Thoracic aorta (tissue), 2 donors: Measurements from ENCODE around the gene KIAA1671. TPM values are rescaled to one million over a fixed set of nuclear protein-coding genes. Genes with fewer than 3 reads are reported as not detected.

Experiments used
- ATAC-seq: fragments of 150-250 bp; one replicate; pipeline ENCODE4 v1.8.0; 2017; ENCODE audit warnings: low read depth; ENCODE audit not compliant: insufficient number of reproducible peaks, low FRiP score
- DNase-seq: peaks from one replicate; pipeline ENCODE4 v3.0.0-alpha.2; 2020; ENCODE audit warnings: low spot score
- H3K27ac ChIP-seq, 2 donors: fragments of 200-600 bp; sonication (generic); 1 replicate in 1 of 2; 2 replicates in 1 of 2; pipeline ENCODE4 v1.5.1; 2016; ENCODE audit warnings: mild to moderate bottlenecking in 2 of 2, moderate library complexity in 2 of 2
- H3K27me3 ChIP-seq: fragments of 200-600 bp; sonication (generic); replicated peaks from 2 replicates; pipeline ENCODE4 v1.6.0; 2016; ENCODE audit warnings: mild to moderate bottlenecking; ENCODE audit not compliant: insufficient read depth
- H3K36me3 ChIP-seq: fragments of 200-600 bp; sonication (generic); one replicate; pipeline ENCODE4 v1.5.1; 2016
- H3K4me1 ChIP-seq, 2 donors: fragments of 200-600 bp; sonication (generic); 1 replicate in 1 of 2; 2 replicates in 1 of 2; pipeline versions ENCODE4 v1.5.1 to v1.6.0; 2016; ENCODE audit warnings: low read depth in 2 of 2, mild to moderate bottlenecking in 1 of 2; ENCODE audit not compliant: control insufficient read depth in 1 of 2
- H3K4me3 ChIP-seq: fragments of 200-600 bp; sonication (generic); 2 replicates; pipeline ENCODE4 v1.5.1; 2016; ENCODE audit warnings: mild to moderate bottlenecking
- H3K9me3 ChIP-seq: fragments of 200-600 bp; sonication (generic); 2 replicates; pipeline ENCODE4 v1.5.1; 2016
- total RNA-seq, 2 donors: library from RNA; depleted of rRNA; stranded (reverse); fragments of >200 nt; gene quantifications; one replicate each; pipeline versions ENCODE4 v1.1.0 to v1.2.3, GENCODE V29; 2016
- TF ChIP-seq, protein P1 (sequence below): fragments of 200-600 bp; sonication (generic); IDR thresholded peaks from one replicate; pipeline ENCODE4 v1.5.1; 2019; ENCODE audit warnings: antibody characterized with exemption

Gene KIAA1671
- total RNA-seq, 2 donors from 2014 or later, result 57.8 to 86.8 TPM

GRCh38 chr22:24947383-24947782 lies 5.1 kb upstream of the KIAA1671 start:
- H3K9me3 ChIP-seq, result no peaks in the 10 kb centered on the region
- TF ChIP-seq, protein P1, sequence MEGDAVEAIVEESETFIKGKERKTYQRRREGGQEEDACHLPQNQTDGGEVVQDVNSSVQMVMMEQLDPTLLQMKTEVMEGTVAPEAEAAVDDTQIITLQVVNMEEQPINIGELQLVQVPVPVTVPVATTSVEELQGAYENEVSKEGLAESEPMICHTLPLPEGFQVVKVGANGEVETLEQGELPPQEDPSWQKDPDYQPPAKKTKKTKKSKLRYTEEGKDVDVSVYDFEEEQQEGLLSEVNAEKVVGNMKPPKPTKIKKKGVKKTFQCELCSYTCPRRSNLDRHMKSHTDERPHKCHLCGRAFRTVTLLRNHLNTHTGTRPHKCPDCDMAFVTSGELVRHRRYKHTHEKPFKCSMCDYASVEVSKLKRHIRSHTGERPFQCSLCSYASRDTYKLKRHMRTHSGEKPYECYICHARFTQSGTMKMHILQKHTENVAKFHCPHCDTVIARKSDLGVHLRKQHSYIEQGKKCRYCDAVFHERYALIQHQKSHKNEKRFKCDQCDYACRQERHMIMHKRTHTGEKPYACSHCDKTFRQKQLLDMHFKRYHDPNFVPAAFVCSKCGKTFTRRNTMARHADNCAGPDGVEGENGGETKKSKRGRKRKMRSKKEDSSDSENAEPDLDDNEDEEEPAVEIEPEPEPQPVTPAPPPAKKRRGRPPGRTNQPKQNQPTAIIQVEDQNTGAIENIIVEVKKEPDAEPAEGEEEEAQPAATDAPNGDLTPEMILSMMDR, result no peak
- no peak overlapping the region for H3K27ac ChIP-seq
- DNase-seq, result no peak
- H3K4me3 ChIP-seq, result no peak overlapping the region
- no peaks in the 10 kb centered on the region for H3K36me3 ChIP-seq
- no peaks in the 10 kb centered on the region for H3K27me3 ChIP-seq
- no peak for ATAC-seq
- peaks cover 2 to 13% of the 10 kb centered on the region in 2 donors for H3K4me1 ChIP-seq

- peaks cover 2 to 13% of the 10 kb centered on the region in 2 donors for H3K4me1 ChIP-seq
- no peaks in the 10 kb centered on the region for H3K36me3 ChIP-seq
- no peaks in the 10 kb centered on the region for H3K27me3 ChIP-seq
- DNase-seq (no peak), ATAC-seq (no peak)
- no peak overlapping the region for H3K27ac ChIP-seq
- no peaks in the 10 kb centered on the region for H3K9me3 ChIP-seq
- H3K4me3 ChIP-seq, result no peak overlapping the region
- TF ChIP-seq, protein P1, result no peak
These were observed 4.6 kb upstream of the KIAA1671 start for GRCh38 chr22:24947881-24948280.

DNA sequence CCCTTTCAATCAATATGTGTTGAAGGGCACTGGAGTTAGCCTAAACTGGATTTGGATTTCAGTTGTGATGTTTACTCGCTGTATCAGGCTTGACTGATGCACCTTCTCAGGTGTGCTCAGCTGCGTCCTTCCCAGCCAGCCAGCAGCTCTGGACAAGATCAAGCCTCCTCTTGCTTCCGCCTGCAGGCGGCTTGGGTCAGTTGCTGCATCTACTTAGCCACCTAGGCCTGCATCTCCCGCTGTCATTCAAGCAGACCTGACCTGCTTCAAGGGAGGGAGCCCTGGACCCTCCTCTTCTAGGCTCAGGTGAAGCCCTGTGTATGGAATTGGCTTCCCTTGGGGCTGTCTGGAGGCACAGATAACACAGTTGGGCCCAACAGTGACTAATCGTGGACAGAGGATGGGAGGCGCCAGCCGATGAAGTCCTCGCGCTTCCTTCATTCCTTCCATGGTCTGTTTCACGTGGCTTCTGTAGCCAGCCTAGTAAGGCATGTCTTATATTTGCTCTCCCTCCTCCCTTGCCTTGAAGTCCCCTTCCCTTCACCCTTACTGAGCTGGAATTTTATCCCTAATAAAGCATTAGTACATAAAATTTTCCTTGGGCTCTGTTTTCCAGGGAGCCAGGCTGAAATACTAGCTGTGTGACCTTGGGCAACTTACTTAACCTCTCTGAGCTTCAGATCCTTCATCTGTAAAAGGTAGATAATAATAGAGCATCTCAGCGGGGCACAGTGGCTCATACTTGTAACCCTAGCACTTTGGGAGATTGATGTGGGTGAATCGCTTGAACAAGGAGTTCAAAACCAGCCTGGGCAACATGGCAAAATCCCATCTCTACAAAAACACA lies 3.9 kb upstream of the KIAA1671 start:
- Histone ChIP-seq H3K27me3 (no peaks in the 10 kb centered on the region), H3K27ac (no peak overlapping the region), H3K36me3 (no peaks in the 10 kb centered on the region), H3K9me3 (no peaks in the 10 kb centered on the region), H3K4me1 (peaks cover 2 to 20% of the 10 kb centered on the region in 2 donors), H3K4me3 (no peak overlapping the region)
- ATAC-seq (no peak), DNase-seq (no peak)
- TF ChIP-seq, protein P1, result no peak

DNA sequence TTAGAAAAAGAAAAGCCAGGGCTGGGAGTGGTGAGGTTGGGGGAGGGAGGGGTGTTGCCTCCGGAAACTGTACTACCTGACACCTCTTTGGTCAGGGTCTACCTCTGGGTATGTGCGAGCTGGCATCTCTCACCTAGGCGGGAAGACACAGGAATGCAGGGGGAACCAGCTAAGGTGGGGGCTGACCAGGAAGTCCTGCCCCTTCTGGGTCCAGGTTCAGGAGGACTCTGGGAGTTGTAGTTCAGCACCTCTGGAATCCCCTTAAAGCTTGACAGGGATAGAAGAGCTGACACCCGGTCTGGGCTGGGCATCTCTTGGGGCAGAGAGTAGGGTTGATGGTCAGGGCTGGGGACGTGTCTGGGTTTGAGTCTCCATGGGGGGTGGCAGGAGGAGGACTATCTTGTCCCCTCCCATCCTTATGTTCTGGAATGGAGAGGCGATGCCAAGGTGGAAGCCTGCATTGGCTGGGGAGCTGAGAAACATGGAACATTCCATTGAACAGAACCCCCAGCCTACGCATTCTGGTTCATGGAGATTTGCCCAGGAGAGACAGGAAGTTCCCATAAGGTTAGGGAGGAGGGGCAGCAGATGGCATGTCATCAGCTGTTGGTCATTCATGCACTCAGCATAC lies 2.1 kb upstream of the KIAA1671 start:
- no peaks in the 10 kb centered on the region for H3K9me3 ChIP-seq
- peaks cover 2 to 28% of the 10 kb centered on the region in 2 donors for H3K4me1 ChIP-seq
- H3K27ac ChIP-seq, result no peak overlapping the region
- TF ChIP-seq, protein P1, result no peak
- no peak for ATAC-seq
- no peak for DNase-seq
- no peaks in the 10 kb centered on the region for H3K36me3 ChIP-seq
- no peaks in the 10 kb centered on the region for H3K27me3 ChIP-seq
- H3K4me3 ChIP-seq, result peak overlapping the region; percentile 32

GRCh38 chr22:24952837-24953383 lies 394 bp downstream of the KIAA1671 start:
- H3K27ac ChIP-seq, result peak overlapping the region in 1 of 2 donors; percentile 2
- peak overlapping the region; percentile 80 for H3K4me3 ChIP-seq
- H3K36me3 ChIP-seq, result no peaks in the 10 kb centered on the region
- ATAC-seq (peak; percentile 10), DNase-seq (no peak)
- H3K9me3 ChIP-seq, result no peaks in the 10 kb centered on the region
- TF ChIP-seq, protein P1, result no peak
- no peaks in the 10 kb centered on the region for H3K27me3 ChIP-seq
- H3K4me1 ChIP-seq, result peaks cover 2 to 28% of the 10 kb centered on the region in 2 donors
